C4-2B (cell line): ENCODE data around the gene DYNLT5.

Source experiments
- ZFX ChIP-seq: fragments of 450-650 bp; IDR thresholded peaks from 2 replicates; pipeline ENCODE4 v1.6.1; 2017
- TF ChIP-seq, protein P1 (sequence below): fragments of 450-650 bp; conservative IDR thresholded peaks from 2 replicates; pipeline ENCODE4 v1.5.1; 2017; ENCODE audit warnings: mild to moderate bottlenecking

DNA sequence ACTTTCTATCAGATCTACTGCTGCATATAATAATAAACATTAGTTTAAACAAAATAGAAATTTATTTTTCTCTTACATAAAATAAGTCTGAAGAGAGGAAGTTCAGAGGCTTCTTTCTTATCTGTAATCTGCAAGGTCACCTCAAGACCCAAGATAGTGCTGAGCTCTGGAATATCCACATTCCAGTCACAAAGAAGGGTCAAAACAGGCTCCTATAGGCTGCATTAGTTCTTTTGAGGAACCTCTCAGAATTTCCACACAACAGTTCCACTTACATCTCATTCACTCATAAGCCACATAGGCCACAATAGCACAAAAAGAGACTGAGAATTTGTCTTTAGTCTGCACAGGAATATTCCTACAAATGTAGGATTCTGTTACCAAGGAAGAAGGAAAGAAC is 15.4 kb downstream of the DYNLT5 start:
- no peak for TF ChIP-seq ZFX
- TF ChIP-seq, protein P1, sequence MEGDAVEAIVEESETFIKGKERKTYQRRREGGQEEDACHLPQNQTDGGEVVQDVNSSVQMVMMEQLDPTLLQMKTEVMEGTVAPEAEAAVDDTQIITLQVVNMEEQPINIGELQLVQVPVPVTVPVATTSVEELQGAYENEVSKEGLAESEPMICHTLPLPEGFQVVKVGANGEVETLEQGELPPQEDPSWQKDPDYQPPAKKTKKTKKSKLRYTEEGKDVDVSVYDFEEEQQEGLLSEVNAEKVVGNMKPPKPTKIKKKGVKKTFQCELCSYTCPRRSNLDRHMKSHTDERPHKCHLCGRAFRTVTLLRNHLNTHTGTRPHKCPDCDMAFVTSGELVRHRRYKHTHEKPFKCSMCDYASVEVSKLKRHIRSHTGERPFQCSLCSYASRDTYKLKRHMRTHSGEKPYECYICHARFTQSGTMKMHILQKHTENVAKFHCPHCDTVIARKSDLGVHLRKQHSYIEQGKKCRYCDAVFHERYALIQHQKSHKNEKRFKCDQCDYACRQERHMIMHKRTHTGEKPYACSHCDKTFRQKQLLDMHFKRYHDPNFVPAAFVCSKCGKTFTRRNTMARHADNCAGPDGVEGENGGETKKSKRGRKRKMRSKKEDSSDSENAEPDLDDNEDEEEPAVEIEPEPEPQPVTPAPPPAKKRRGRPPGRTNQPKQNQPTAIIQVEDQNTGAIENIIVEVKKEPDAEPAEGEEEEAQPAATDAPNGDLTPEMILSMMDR = no peak
